Endothelial cell of umbilical vein (primary cell): ENCODE data around the gene ALDH1A2.

Experiments
- CTCF ChIP-seq, 2 donors: IDR thresholded peaks; 1 replicate in 1 of 2; 2 replicates in 1 of 2; pipeline ENCODE4 v1.5.1; 2011; ENCODE audit warnings: low read length in 2 of 2, mild to moderate bottlenecking in 2 of 2, moderate library complexity in 2 of 2, control low read depth in 1 of 2, inconsistent platforms in 1 of 2, low read depth in 1 of 2; ENCODE audit not compliant: insufficient read depth in 1 of 2; ENCODE audit errors: extremely low read depth in 1 of 2
- EZH2 ChIP-seq: IDR thresholded peaks from 2 replicates; pipeline ENCODE4 v1.6.1; 2012; ENCODE audit warnings: borderline replicate concordance, low read depth, mild to moderate bottlenecking, moderate library complexity, low read length, inconsistent platforms; ENCODE audit not compliant: severe bottlenecking
- MYC ChIP-seq: IDR thresholded peaks from one replicate; pipeline ENCODE4 v1.6.1; 2011; ENCODE audit warnings: mild to moderate bottlenecking, low read depth, low read length
- POLR2A ChIP-seq: IDR thresholded peaks from 2 replicates; pipeline ENCODE4 v1.6.1; 2012; ENCODE audit warnings: low read depth, mild to moderate bottlenecking, control low read depth, low read length

- TF ChIP-seq CTCF (IDR thresholded peaks at IDR 0.05; ENCODE audit: extremely low read depth in 1 of 2, insufficient read depth in 1 of 2, low read depth in 1 of 2, low read length in 2 of 2) (no peak), EZH2 (no peak), POLR2A (no peak), MYC (no peak)
These were observed 18.4 kb downstream of the ALDH1A2 start for GRCh38 chr15:58047149-58047548.
